GM12873 (cell line): ENCODE results near the gene FGFR1OP2.

Experiments used
- TF ChIP-seq, protein P1 (sequence below): IDR thresholded peaks from 2 replicates; pipeline ENCODE4 v1.5.1; 2012; ENCODE audit warnings: low read depth, mild to moderate bottlenecking, moderate library complexity, low read length, control low read depth; ENCODE audit not compliant: insufficient read depth; ENCODE audit errors: missing control alignments

FGFR1OP2 gene

DNA sequence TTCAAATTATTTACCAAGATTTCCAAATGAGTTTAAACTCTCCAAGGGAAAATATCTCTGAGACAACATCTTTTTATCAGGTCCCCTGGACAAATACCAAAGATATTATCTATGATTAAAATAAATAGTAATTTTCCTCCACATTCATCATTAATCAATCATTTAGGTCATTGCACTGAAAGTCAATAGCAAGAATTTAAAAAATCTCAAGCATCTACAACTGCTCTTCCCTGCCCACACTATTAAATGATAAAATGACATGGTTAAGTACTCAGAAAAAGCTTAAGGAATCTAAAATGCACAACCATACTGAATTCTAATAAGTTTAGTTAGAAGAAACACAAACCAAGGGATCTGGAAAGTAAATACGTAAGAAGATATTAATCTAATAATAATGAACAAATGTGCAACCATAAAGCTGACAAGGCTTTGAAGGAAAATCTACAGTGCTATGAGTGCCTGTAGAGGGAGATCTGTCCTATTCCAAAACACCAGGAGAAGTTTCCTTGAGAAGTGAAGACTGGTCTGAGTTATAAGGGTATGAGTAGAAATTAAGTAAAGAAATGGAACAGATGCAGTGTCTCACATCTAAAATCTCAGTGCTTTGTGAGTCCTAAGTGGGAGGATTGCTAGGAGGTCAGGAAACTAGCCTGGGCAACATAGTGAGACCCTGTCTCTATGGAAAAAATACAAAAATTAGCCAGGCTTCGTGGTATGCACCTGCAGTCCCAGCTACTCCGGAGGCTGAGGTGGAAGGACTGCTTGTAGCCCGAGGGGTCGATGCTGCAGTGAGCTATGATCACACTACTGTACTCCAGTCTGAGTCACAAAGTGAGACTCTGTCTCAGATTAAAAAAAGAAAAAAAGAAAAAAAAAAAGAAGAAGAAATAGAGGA lies 19.7 kb upstream of the FGFR1OP2 start:
- TF ChIP-seq, protein P1, sequence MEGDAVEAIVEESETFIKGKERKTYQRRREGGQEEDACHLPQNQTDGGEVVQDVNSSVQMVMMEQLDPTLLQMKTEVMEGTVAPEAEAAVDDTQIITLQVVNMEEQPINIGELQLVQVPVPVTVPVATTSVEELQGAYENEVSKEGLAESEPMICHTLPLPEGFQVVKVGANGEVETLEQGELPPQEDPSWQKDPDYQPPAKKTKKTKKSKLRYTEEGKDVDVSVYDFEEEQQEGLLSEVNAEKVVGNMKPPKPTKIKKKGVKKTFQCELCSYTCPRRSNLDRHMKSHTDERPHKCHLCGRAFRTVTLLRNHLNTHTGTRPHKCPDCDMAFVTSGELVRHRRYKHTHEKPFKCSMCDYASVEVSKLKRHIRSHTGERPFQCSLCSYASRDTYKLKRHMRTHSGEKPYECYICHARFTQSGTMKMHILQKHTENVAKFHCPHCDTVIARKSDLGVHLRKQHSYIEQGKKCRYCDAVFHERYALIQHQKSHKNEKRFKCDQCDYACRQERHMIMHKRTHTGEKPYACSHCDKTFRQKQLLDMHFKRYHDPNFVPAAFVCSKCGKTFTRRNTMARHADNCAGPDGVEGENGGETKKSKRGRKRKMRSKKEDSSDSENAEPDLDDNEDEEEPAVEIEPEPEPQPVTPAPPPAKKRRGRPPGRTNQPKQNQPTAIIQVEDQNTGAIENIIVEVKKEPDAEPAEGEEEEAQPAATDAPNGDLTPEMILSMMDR, result no peak

DNA sequence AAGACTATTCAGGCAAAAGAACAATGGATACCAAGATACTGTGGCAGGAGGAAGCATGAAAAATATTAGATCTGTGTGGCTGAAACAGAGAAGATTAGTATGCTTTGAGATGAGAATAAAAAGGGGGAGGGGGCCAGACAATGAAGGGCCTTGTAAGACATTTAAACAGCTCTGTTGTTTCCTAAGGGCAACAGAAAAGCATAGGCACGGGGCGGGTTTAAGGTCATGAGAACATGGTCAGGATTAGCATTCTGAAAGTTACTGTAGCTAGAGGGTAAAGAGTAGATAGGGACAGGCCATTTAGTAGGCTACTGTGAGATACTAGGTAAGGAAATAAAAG lies 19.1 kb upstream of the FGFR1OP2 start:
- TF ChIP-seq, protein P1, result no peak

DNA sequence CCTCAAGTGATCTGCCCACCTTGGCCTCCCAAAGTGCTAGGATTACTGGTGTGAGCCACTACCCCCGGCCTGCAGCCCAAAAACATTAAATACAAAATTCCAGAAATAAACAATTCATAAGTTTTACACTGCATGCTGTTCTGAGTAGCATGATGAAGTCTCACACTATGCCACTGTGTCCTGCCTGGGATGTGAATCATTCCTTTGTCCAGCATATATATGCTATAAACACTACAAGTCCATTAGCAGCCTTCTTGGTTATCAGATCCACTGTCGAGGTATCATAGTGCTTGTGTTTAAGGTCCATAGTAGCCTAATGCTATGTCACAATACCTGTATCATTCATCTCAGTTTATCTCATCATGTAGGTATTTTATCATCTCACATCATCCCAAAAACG lies 16.4 kb upstream of the FGFR1OP2 start:
- TF ChIP-seq, protein P1, result no peak

DNA sequence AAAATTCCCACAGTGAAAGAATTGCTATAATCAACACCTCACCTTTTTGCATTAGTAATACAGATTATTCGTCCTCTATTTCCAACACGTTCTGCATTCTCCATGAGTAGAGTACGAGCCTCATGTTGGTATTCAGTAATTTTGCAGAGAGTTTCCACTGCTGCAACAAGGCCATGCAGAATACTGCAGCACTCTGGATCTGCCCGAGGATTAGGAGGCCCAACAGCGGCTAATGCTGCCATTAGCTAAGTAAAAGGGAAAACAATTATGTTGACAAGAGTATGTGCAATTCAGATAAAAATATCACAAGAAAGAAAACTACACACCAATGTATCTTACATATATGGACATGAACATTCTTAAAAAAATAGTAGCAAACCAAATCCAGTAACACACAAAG lies 9.6 kb upstream of the FGFR1OP2 start:
- TF ChIP-seq, protein P1, result no peak

DNA sequence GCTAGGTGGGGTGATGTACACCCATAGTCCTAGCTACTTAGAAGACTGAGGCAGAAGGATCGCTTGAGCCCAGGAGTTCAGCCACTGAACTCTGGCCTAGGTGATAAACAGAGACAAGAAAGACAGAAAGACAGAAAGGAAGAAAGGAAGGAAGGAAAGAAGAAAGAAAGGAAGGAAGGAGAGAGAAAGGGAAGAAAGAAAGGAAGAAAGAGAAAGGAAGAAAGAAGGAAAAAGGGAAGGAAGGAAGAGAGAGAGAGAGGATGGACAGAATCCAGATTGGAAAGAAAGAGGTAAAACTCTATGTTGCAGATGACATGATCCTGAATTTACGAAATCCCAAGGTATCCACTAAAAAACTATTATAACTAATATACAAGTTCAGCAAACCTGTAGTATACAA lies 8.7 kb upstream of the FGFR1OP2 start:
- TF ChIP-seq, protein P1, result no peak

DNA sequence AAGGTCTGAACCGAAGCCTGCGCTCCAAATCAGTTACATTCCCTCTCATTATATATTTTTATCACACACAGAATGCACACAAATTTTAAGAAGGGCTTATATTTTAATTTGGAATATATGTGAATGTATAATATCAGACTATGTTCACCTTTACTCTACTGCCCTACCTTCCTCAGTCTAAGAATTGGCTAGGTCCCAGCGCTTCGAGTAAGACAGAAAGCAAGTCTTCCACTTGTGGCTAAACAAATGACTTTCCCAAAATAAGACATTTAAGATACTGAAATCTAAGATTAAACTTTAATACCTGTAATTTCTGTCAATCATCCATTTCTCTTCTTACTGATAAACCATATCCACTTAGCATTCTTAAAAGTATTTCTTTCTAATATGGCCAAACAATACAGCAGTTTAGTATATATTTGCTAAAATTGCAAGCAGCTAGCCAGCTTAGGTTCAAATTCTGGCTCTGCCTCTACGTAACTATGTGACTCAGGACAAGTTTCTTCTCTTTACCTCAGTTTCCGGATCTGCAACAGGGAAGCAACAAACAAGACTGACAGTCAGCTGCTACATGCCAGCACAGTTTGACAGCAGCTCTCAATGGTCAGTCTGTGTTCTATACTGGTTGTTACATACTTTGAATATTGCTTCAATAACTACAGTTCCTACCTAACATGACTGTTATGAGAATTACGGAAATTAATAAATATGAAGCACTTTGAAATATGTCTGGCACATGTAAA lies 2.5 kb upstream of the FGFR1OP2 start:
- TF ChIP-seq, protein P1, result no peak
